Gastrocnemius medialis (tissue), 4 donors: ENCODE data around the gene SLC35B1.

Experiments used
- CTCF ChIP-seq, 5 experiments: fragments of 450-650 bp in 3 of 5; fragments of 200-600 bp in 2 of 5; sonication (generic) in 2 of 5; IDR thresholded peaks in 4 of 5; conservative IDR thresholded peaks in 1 of 5; 1 replicate in 4 of 5; 2 replicates in 1 of 5; pipeline ENCODE4 v1.5.1; 2016 to 2019; ENCODE audit warnings: antibody characterized with exemption in 5 of 5, mild to moderate bottlenecking in 3 of 5, moderate library complexity in 3 of 5
- POLR2A ChIP-seq, 2 donors: fragments of 450-650 bp; IDR thresholded peaks; one replicate each; pipeline ENCODE4 v1.6.1; 2017; ENCODE audit warnings: antibody characterized with exemption in 2 of 2, mild to moderate bottlenecking in 2 of 2, moderate library complexity in 2 of 2

- no peak for TF ChIP-seq CTCF (IDR thresholded peaks at IDR 0.05 in 4 of 5, conservative IDR thresholded peaks at IDR 0.05 in 1 of 5)
- no peak for TF ChIP-seq POLR2A (IDR thresholded peaks at IDR 0.05)
Measured at GRCh38 chr17:49698005-49698404, 9.8 kb downstream of the SLC35B1 start.
